Spleen (tissue), 11 donors: ENCODE measurements around the gene HS3ST3B1. TPM values are rescaled to one million over a fixed set of nuclear protein-coding genes. Genes with fewer than 3 reads are reported as not detected.

Source experiments
- DNase-seq: peaks from one replicate; pipeline ENCODE4 v3.0.0-alpha.2; 2020
- H3K27ac ChIP-seq, 8 donors: fragments of 200-600 bp; sonication (generic) in 7 of 8; 1 replicate in 4 of 8; 2 replicates in 4 of 8; pipeline versions ENCODE4 v1.5.0 to v1.8.0; 2016 to 2021; ENCODE audit warnings: inconsistent platforms in 4 of 8, mild to moderate bottlenecking in 4 of 8, moderate library complexity in 1 of 8
- H3K27me3 ChIP-seq, 7 donors: fragments of 200-600 bp; sonication (generic) in 6 of 7; replicated peaks in 1 of 7; 1 replicate in 4 of 7; 2 replicates in 3 of 7; pipeline versions ENCODE4 v1.5.0 to v1.8.0; 2016 to 2021; ENCODE audit warnings: inconsistent platforms in 3 of 7, mild to moderate bottlenecking in 1 of 7
- H3K36me3 ChIP-seq, 6 donors: fragments of 200-600 bp; sonication (generic) in 5 of 6; 1 replicate in 4 of 6; 2 replicates in 2 of 6; pipeline versions ENCODE4 v1.5.0 to v1.8.0; 2016 to 2021; ENCODE audit warnings: inconsistent platforms in 2 of 6
- H3K4me1 ChIP-seq, 6 donors: fragments of 200-600 bp; sonication (generic) in 5 of 6; 1 replicate in 3 of 6; 2 replicates in 3 of 6; pipeline versions ENCODE4 v1.5.0 to v1.8.0; 2016 to 2021; ENCODE audit warnings: inconsistent platforms in 3 of 6
- H3K4me3 ChIP-seq, 8 donors: fragments of 200-600 bp; sonication (generic) in 7 of 8; 1 replicate in 4 of 8; 2 replicates in 4 of 8; pipeline versions ENCODE4 v1.5.0 to v1.8.0; 2016 to 2021; ENCODE audit warnings: inconsistent platforms in 4 of 8, mild to moderate bottlenecking in 4 of 8, moderate library complexity in 2 of 8
- H3K9me3 ChIP-seq, 8 donors: fragments of 200-600 bp; sonication (generic) in 7 of 8; 1 replicate in 4 of 8; 2 replicates in 4 of 8; pipeline versions ENCODE4 v1.5.0 to v1.8.0; 2016 to 2021; ENCODE audit warnings: inconsistent platforms in 4 of 8
- CTCF ChIP-seq, 11 experiments: fragments of 200-600 bp in 7 of 11; fragments of 450-650 bp in 4 of 11; sonication (generic) in 4 of 11; IDR thresholded peaks in 8 of 11; conservative IDR thresholded peaks in 3 of 11; 1 replicate in 7 of 11; 2 replicates in 4 of 11; pipeline versions ENCODE4 v1.4.0 to v1.8.0; 2016 to 2021; ENCODE audit warnings: antibody characterized with exemption in 11 of 11, inconsistent platforms in 4 of 11, mild to moderate bottlenecking in 1 of 11
- POLR2A ChIP-seq, 3 donors: fragments of 450-650 bp; IDR thresholded peaks; one replicate each; pipeline ENCODE4 v1.5.1; 2017; ENCODE audit warnings: antibody characterized with exemption in 3 of 3, mild to moderate bottlenecking in 1 of 3
- POLR2AphosphoS5 ChIP-seq, 3 donors: sonication (generic); formaldehyde crosslinking; IDR thresholded peaks; one replicate each; pipeline ENCODE4 v1.5.1; 2017; ENCODE audit warnings: antibody characterized with exemption in 3 of 3
- WGBS, 5 donors: extraction: QIAGEN DNeasy Blood & Tissue Kit in 3 of 5; methylation state at CpG; one replicate each; pipeline versions ENCODE4 v1.1.5 to v1.1.7; 2013 to 2018; 5-methylcytosine and 5-hydroxymethylcytosine counted together
- intact Hi-C: fragments of 100-400 bp; cut with DNase I; formaldehyde crosslinking; loops from one replicate; pipeline ENCODE4 v1.15.0; 2023; ENCODE audit warnings: low total_unique reads
- polyA plus RNA-seq, 3 donors: library from polyadenylated mRNA; stranded (reverse); fragments of 200-250 nt; gene quantifications; one replicate each; pipeline ENCODE4 v1.2.1, GENCODE V29; 2013
- total RNA-seq, 7 donors: library from RNA; depleted of rRNA in 3 of 7; stranded (reverse); fragments of >200 nt in 3 of 7; fragmentation: NEBNext Ultra II Directional in 4 of 7; extraction: Animal tissue kit (Norgen Biotek cat#: 25700) in 4 of 7; gene quantifications; one replicate each; pipeline versions ENCODE4 v1.1.0 to v1.2.1, GENCODE V29; 2016 to 2021
- donor health status: healthy with polysubstance abuse.
- donor health status: DM: no; HTN: no; CAD: no; lungs with moderate emphysema.
- donor health status: DM: no; HTN: no; CAD: no.
- donor health status: Bipolar disorder and iron deficiency.
- donor health status: healthy.
- donor health status: DM: no; HTN: no; CAD: no.
- donor health status: DM: yes; HTN: yes; CAD: no.

The HS3ST3B1 gene
- total and polyA plus RNA-seq, 10 donors = 1.3 to 17.9 (median 11.4) TPM

- 79 to 97% (median 95%) methylated on average over 4 of the region's 4 CpGs for WGBS, 5 donors
- Histone ChIP-seq H3K4me3 (no peak overlapping the region), H3K27me3 (no peaks in the 10 kb centered on the region), H3K36me3 (peaks cover 0 to 5% (median 0%) of the 10 kb centered on the region in 6 donors), H3K9me3 (no peaks in the 10 kb centered on the region), H3K27ac (no peak overlapping the region), H3K4me1 (peaks cover 0 to 56% (median 11%) of the 10 kb centered on the region in 6 donors)
- TF ChIP-seq CTCF (IDR thresholded peaks at IDR 0.05 in 8 of 11, conservative IDR thresholded peaks at IDR 0.05 in 3 of 11) (no peak), POLR2A (IDR thresholded peaks at IDR 0.05) (no peak), POLR2AphosphoS5 (IDR thresholded peaks at IDR 0.05) (no peak)
- DNase-seq = no peak
- intact Hi-C loops = no loop called here
These were observed 19.2 kb downstream of the HS3ST3B1 start for GRCh38 chr17:14320098-14320497.

GRCh38 chr17:14320734-14321475 lies 20.0 kb downstream of the HS3ST3B1 start:
- intact Hi-C loops = no loop called here
- Histone ChIP-seq H3K9me3 (no peaks in the 10 kb centered on the region), H3K36me3 (peaks cover 0 to 5% (median 0%) of the 10 kb centered on the region in 6 donors), H3K27me3 (no peaks in the 10 kb centered on the region), H3K4me1 (peaks cover 0 to 47% (median 11%) of the 10 kb centered on the region in 6 donors), H3K27ac (no peak overlapping the region), H3K4me3 (no peak overlapping the region)
- TF ChIP-seq POLR2AphosphoS5 (IDR thresholded peaks at IDR 0.05) (no peak), CTCF (IDR thresholded peaks at IDR 0.05 in 8 of 11, conservative IDR thresholded peaks at IDR 0.05 in 3 of 11) (no peak), POLR2A (IDR thresholded peaks at IDR 0.05) (no peak)
- DNase-seq = no peak
- WGBS, 5 donors = 81 to 93% (median 82%) methylated on average over 13 of the region's 13 CpGs

- no peak overlapping the region for H3K4me3 ChIP-seq
- TF ChIP-seq POLR2AphosphoS5 (IDR thresholded peaks at IDR 0.05) = no peak
- TF ChIP-seq CTCF (IDR thresholded peaks at IDR 0.05 in 8 of 11, conservative IDR thresholded peaks at IDR 0.05 in 3 of 11) = no peak
- no peak for TF ChIP-seq POLR2A (IDR thresholded peaks at IDR 0.05)
- no peaks in the 10 kb centered on the region for H3K9me3 ChIP-seq
- intact Hi-C loops = no loop called here
- H3K27ac ChIP-seq = no peak overlapping the region
- H3K4me1 ChIP-seq = peaks cover 0 to 41% (median 8%) of the 10 kb centered on the region in 6 donors
- 64 to 80% (median 71%) methylated on average over 7 of the region's 7 CpGs for WGBS, 5 donors
- H3K36me3 ChIP-seq = peaks cover 0 to 3% (median 0%) of the 10 kb centered on the region in 6 donors
- DNase-seq = no peak
- no peaks in the 10 kb centered on the region for H3K27me3 ChIP-seq
These were observed 20.6 kb downstream of the HS3ST3B1 start for GRCh38 chr17:14321476-14321949.

GRCh38 chr17:14321980-14322776 lies 21.3 kb downstream of the HS3ST3B1 start:
- H3K9me3 ChIP-seq = no peaks in the 10 kb centered on the region
- H3K36me3 ChIP-seq = no peaks in the 10 kb centered on the region
- DNase-seq = no peak
- no peak overlapping the region for H3K4me3 ChIP-seq
- peaks cover 0 to 35% (median 8%) of the 10 kb centered on the region in 6 donors for H3K4me1 ChIP-seq
- no peak for TF ChIP-seq POLR2A (IDR thresholded peaks at IDR 0.05)
- no peak for TF ChIP-seq POLR2AphosphoS5 (IDR thresholded peaks at IDR 0.05)
- WGBS, 5 donors = 90 to 97% (median 92%) methylated on average over 7 of the region's 7 CpGs
- intact Hi-C loops = no loop called here
- H3K27me3 ChIP-seq = no peaks in the 10 kb centered on the region
- H3K27ac ChIP-seq = no peak overlapping the region
